Astrocyte (in vitro differentiated cells and primary cell): ENCODE results near the gene ADAM19. TPM values are rescaled to one million over a fixed set of nuclear protein-coding genes. Genes with fewer than 3 reads are reported as not detected.

Experiments used
- DNase-seq: peaks from one replicate; pipeline ENCODE4 v3.0.0-alpha.2; 2010; ENCODE audit warnings: low read depth
- FAIRE-seq: peaks from 2 replicates; lab custom pipeline; 2011; peaks lifted over from hg19 to GRCh38; lab: Jason Lieb, UNC
- H2AFZ ChIP-seq: 2 replicates; pipeline ENCODE4 v1.6.0; 2012; ENCODE audit warnings: low read depth, low read length, inconsistent platforms
- H3K27ac ChIP-seq: 2 replicates; pipeline ENCODE4 v1.5.1; 2011; ENCODE audit warnings: low read depth, low read length, inconsistent platforms
- H3K27me3 ChIP-seq: 2 replicates; pipeline ENCODE4 v1.6.0; 2011; ENCODE audit warnings: low read length, inconsistent platforms; ENCODE audit not compliant: insufficient read depth
- H3K36me3 ChIP-seq: 2 replicates; pipeline ENCODE4 v1.5.1; 2011; ENCODE audit warnings: low read length, inconsistent platforms; ENCODE audit not compliant: insufficient read depth
- H3K4me1 ChIP-seq: 2 replicates; pipeline ENCODE4 v1.5.1; 2011; ENCODE audit warnings: low read length, inconsistent platforms; ENCODE audit not compliant: insufficient read depth
- H3K4me2 ChIP-seq: 2 replicates; pipeline ENCODE4 v1.6.0; 2012; ENCODE audit warnings: low read length, inconsistent platforms
- H3K4me3 ChIP-seq: 2 replicates; pipeline ENCODE4 v1.5.1; 2011; ENCODE audit warnings: low read depth, mild to moderate bottlenecking, low read length, inconsistent platforms; ENCODE audit not compliant: insufficient read depth
- H3K79me2 ChIP-seq: 2 replicates; pipeline ENCODE4 v1.6.0; 2012; ENCODE audit warnings: mild to moderate bottlenecking, low read length, inconsistent platforms; ENCODE audit not compliant: insufficient read depth
- H3K9ac ChIP-seq: 2 replicates; pipeline ENCODE4 v1.6.0; 2012; ENCODE audit warnings: mild to moderate bottlenecking, low read length, inconsistent platforms
- H3K9me3 ChIP-seq: 2 replicates; pipeline ENCODE4 v1.5.1; 2012; ENCODE audit warnings: low read depth, mild to moderate bottlenecking, low read length, inconsistent platforms; ENCODE audit not compliant: insufficient read depth
- H4K20me1 ChIP-seq: 2 replicates; pipeline ENCODE4 v1.6.0; 2012; ENCODE audit warnings: low read length, inconsistent platforms; ENCODE audit not compliant: insufficient read depth
- H3K27ac Mint-ChIP-seq: one replicate; pipeline ENCODE4 v1.8.0; 2021; ENCODE audit warnings: mild to moderate bottlenecking, mixed read lengths; ENCODE audit not compliant: unreplicated experiment
- H3K27me3 Mint-ChIP-seq: one replicate; pipeline ENCODE4 v1.8.0; 2021; ENCODE audit warnings: low read depth, mixed read lengths; ENCODE audit not compliant: unreplicated experiment
- H3K36me3 Mint-ChIP-seq: one replicate; pipeline ENCODE4 v1.8.0; 2021; ENCODE audit warnings: low read depth, mixed read lengths; ENCODE audit not compliant: unreplicated experiment
- H3K4me1 Mint-ChIP-seq: one replicate; pipeline ENCODE4 v1.8.0; 2021; ENCODE audit warnings: low read depth, mixed read lengths; ENCODE audit not compliant: unreplicated experiment
- H3K4me3 Mint-ChIP-seq: one replicate; pipeline ENCODE4 v1.8.0; 2021; ENCODE audit warnings: mild to moderate bottlenecking, moderate library complexity, mixed read lengths; ENCODE audit not compliant: unreplicated experiment
- H3K9me3 Mint-ChIP-seq: one replicate; pipeline ENCODE4 v1.8.0; 2021; ENCODE audit warnings: mild to moderate bottlenecking, mixed read lengths; ENCODE audit not compliant: unreplicated experiment
- EZH2 ChIP-seq: IDR thresholded peaks from 2 replicates; pipeline ENCODE4 v1.6.1; 2012; ENCODE audit warnings: mild to moderate bottlenecking, low read length, inconsistent platforms; ENCODE audit not compliant: insufficient read depth
- total RNA-seq: library from RNA; stranded (reverse); gene quantifications from 2 replicates; pipeline ENCODE4 v1.2.1, GENCODE V29; 2021
- TF ChIP-seq, protein P1 (sequence below): IDR thresholded peaks from 2 replicates; pipeline ENCODE4 v1.5.1; 2011; ENCODE audit warnings: low read depth, mild to moderate bottlenecking, inconsistent platforms, low read length, moderate library complexity; ENCODE audit not compliant: insufficient read depth

ADAM19 gene
- total RNA-seq, 1 donor from 2014 or later: 316 TPM

DNA sequence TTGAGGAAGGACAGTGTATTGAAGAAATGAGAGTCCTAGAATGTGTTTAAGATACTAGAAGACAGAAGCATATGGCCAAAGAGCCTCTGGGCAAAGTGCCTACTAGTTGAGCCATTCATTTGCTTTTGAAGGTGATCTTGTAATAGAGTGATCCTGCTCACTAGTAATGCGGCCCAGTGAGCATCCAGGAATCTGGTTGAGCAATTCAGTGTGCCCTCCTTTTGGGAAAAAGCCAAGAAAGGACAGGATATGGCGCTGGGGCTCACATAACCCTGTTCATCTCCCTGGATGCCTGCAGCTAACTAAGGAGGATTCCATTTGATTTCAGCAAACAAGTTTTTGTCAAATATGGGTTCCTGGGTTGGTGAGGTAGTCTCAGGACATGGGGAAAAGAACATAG, 16.3 kb downstream of the ADAM19 start:
- Mint-ChIP-seq H3K4me3 (no peak overlapping the region), H3K27ac (no peak overlapping the region), H3K9me3 (no peaks in the 10 kb centered on the region), H3K4me1 (peaks cover 66% of the 10 kb centered on the region), H3K36me3 (peaks cover 39% of the 10 kb centered on the region), H3K27me3 (no peaks in the 10 kb centered on the region)
- peak overlapping the region; percentile 60 for H3K9ac ChIP-seq
- no peaks in the 10 kb centered on the region for H3K9me3 ChIP-seq
- peak overlapping the region; percentile 90 for H3K27ac ChIP-seq
- peaks cover 94% of the 10 kb centered on the region for H3K79me2 ChIP-seq
- H3K4me2 ChIP-seq: peak overlapping the region; percentile 70
- no peak overlapping the region for H3K4me3 ChIP-seq
- TF ChIP-seq EZH2: no peak
- TF ChIP-seq, protein P1, sequence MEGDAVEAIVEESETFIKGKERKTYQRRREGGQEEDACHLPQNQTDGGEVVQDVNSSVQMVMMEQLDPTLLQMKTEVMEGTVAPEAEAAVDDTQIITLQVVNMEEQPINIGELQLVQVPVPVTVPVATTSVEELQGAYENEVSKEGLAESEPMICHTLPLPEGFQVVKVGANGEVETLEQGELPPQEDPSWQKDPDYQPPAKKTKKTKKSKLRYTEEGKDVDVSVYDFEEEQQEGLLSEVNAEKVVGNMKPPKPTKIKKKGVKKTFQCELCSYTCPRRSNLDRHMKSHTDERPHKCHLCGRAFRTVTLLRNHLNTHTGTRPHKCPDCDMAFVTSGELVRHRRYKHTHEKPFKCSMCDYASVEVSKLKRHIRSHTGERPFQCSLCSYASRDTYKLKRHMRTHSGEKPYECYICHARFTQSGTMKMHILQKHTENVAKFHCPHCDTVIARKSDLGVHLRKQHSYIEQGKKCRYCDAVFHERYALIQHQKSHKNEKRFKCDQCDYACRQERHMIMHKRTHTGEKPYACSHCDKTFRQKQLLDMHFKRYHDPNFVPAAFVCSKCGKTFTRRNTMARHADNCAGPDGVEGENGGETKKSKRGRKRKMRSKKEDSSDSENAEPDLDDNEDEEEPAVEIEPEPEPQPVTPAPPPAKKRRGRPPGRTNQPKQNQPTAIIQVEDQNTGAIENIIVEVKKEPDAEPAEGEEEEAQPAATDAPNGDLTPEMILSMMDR: no peak
- H3K36me3 ChIP-seq: peaks cover 60% of the 10 kb centered on the region
- H3K27me3 ChIP-seq: no peaks in the 10 kb centered on the region
- H3K4me1 ChIP-seq: peaks cover 82% of the 10 kb centered on the region
- DNase-seq (no peak), FAIRE-seq (no peak)
- no peak overlapping the region for H2AFZ ChIP-seq
- peaks cover 87% of the 10 kb centered on the region for H4K20me1 ChIP-seq

DNA sequence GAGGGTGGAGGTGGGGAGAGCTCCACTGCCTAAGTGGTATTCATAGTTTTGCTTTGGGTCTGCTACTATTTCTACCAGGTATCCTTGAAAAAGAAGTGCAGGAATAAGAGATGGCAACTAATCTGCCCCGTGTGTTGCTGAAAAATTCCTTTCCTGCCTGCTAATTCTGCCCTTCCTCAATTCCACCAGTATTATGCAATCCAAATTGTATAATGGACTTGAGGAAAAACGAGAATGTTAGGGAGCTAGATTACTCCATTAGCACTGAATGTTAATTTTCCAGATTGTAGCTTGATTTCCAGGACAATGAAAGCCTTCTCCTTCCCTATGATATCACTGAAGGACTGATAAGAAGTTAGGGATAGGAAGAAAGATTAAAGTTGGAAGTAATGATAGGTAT, 16.9 kb downstream of the ADAM19 start:
- H3K4me3 Mint-ChIP-seq: no peak overlapping the region
- no peaks in the 10 kb centered on the region for H3K9me3 ChIP-seq
- no peaks in the 10 kb centered on the region for H3K27me3 ChIP-seq
- no peaks in the 10 kb centered on the region for H3K9me3 Mint-ChIP-seq
- FAIRE-seq: no peak
- TF ChIP-seq, protein P1: no peak
- TF ChIP-seq EZH2: no peak
- no peaks in the 10 kb centered on the region for H3K27me3 Mint-ChIP-seq
- H3K4me1 Mint-ChIP-seq: peaks cover 60% of the 10 kb centered on the region
- peaks cover 59% of the 10 kb centered on the region for H3K36me3 ChIP-seq
- peak overlapping the region; percentile 60 for H3K9ac ChIP-seq
- H3K36me3 Mint-ChIP-seq: peaks cover 35% of the 10 kb centered on the region
- H3K27ac Mint-ChIP-seq: peak overlapping the region; percentile 82
- H3K27ac ChIP-seq: peak overlapping the region; percentile 90
- H4K20me1 ChIP-seq: peaks cover 85% of the 10 kb centered on the region
- no peak overlapping the region for H2AFZ ChIP-seq
- H3K4me1 ChIP-seq: peaks cover 79% of the 10 kb centered on the region
- peaks cover 94% of the 10 kb centered on the region for H3K79me2 ChIP-seq
- H3K4me3 ChIP-seq: no peak overlapping the region
- no peak for DNase-seq
- H3K4me2 ChIP-seq: peak overlapping the region; percentile 70

DNA sequence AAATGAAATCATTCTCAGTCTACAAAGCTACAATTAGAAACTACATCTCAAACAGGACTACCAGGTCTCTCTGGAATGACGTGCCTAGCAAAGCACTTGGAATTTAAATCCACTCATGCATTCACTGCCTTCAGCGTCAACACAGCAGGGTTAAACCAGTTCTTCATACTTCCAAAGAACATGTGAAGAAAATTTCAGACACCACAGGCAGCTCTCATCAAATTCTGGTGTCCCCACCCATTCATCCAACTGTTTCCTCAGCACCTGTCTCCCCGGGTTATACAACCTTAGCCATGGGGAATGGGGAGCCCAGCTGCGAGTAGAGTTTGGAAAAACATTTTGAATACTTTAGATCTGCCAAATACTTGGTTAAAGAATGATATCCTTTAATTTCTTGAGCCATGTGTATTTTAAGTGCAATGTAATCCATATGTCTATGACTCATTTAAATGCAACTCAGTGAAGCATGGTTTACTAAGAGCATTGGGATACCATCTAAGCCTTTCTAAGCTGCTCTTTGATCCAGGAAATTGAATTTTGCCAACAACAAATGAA, 17.5 kb downstream of the ADAM19 start:
- TF ChIP-seq, protein P1: no peak
- no peak for TF ChIP-seq EZH2
- Histone ChIP-seq H2AFZ (no peak overlapping the region), H4K20me1 (peaks cover 82% of the 10 kb centered on the region), H3K9me3 (no peaks in the 10 kb centered on the region), H3K36me3 (peaks cover 64% of the 10 kb centered on the region), H3K79me2 (peaks cover 97% of the 10 kb centered on the region), H3K9ac (peak overlapping the region; percentile 60), H3K27ac (peak overlapping the region; percentile 90), H3K27me3 (no peaks in the 10 kb centered on the region), H3K4me1 (peaks cover 74% of the 10 kb centered on the region), H3K4me3 (no peak overlapping the region), H3K4me2 (peak overlapping the region; percentile 70)
- Mint-ChIP-seq H3K4me3 (peak overlapping the region; percentile 71), H3K9me3 (no peaks in the 10 kb centered on the region), H3K27me3 (no peaks in the 10 kb centered on the region), H3K27ac (peak overlapping the region; percentile 82), H3K4me1 (peaks cover 57% of the 10 kb centered on the region), H3K36me3 (peaks cover 29% of the 10 kb centered on the region)
- FAIRE-seq (no peak), DNase-seq (peak; percentile 93)
